ENCODE data around the gene LDLRAD3.
"Not testable (repeated sequence)": the region's sequence is repeated elsewhere in the genome, so short reads cannot be mapped to it uniquely, and the experiment has no call there.

The LDLRAD3 gene

GRCh38 chr11:36041988-36042611 lies 98.2 kb downstream of the LDLRAD3 start:
- Histone ChIP-seq H3K9me3 (ENCODE audit: insufficient read depth, low read depth, low read length) (no peaks in the 10 kb centered on the region), H3K4me3 (ENCODE audit: low read length) (no peak overlapping the region), H3K9ac (ENCODE audit: low read depth, low read length) (no peak overlapping the region; the same call in 1 of the 2 replicates), H3K4me1 (ENCODE audit: insufficient read depth, low read length) (peaks cover 4% of the 10 kb centered on the region; the same call in 1 of the 2 replicates), H3K27ac (ENCODE audit: low read length) (no peak overlapping the region), H3K27me3 (ENCODE audit: insufficient read depth, low read length) (no peaks in the 10 kb centered on the region), H3K36me3 (ENCODE audit: insufficient read depth, low read depth, low read length) (no peaks in the 10 kb centered on the region)

- H3K4me3 ChIP-seq (ENCODE audit: low read length), result no peak overlapping the region
- H3K27me3 ChIP-seq (ENCODE audit: insufficient read depth, low read length), result no peaks in the 10 kb centered on the region
- no peaks in the 10 kb centered on the region for H3K9me3 ChIP-seq (ENCODE audit: insufficient read depth, low read depth, low read length)
- no peaks in the 10 kb centered on the region for H3K36me3 ChIP-seq (ENCODE audit: insufficient read depth, low read depth, low read length)
- H3K4me1 ChIP-seq (ENCODE audit: insufficient read depth, low read length), result peaks cover 13% of the 10 kb centered on the region; the same call in 1 of the 2 replicates
- H3K9ac ChIP-seq (ENCODE audit: low read depth, low read length), result no peak overlapping the region
- H3K27ac ChIP-seq (ENCODE audit: low read length), result no peak overlapping the region
Measured at GRCh38 chr11:36044636-36045035, 100.8 kb downstream of the LDLRAD3 start.

DNA sequence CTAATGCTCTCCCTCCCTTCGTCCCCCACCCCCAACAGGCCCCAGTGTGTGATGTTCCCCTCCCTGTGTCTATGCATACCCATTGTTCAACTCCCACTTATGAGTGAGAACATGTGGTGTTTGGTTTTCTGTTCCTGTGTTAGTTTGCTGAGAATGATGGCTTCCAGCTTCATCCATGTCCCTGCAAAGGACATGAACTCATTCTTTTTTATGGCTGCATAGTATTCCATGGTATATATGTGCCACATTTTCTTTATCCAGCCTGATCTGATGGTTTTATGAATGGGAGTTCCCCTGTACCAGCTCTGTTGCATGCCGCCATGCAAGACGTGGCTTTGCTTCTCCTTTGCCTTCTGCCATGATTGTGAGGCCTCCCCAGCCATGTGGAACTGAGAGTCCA lies 102.1 kb downstream of the LDLRAD3 start:
- not testable (repeated sequence) for H3K27ac ChIP-seq (ENCODE audit: low read length); H3K36me3 ChIP-seq (ENCODE audit: insufficient read depth, low read depth, low read length)
- H3K4me1 ChIP-seq (ENCODE audit: insufficient read depth, low read length), result peaks cover 13% of the 10 kb centered on the region; the same call in 1 of the 2 replicates

GRCh38 chr11:36046932-36047331 lies 103.1 kb downstream of the LDLRAD3 start:
- Histone ChIP-seq H3K36me3 (ENCODE audit: insufficient read depth, low read depth, low read length) (no peaks in the 10 kb centered on the region), H3K4me1 (ENCODE audit: insufficient read depth, low read length) (peaks cover 19% of the 10 kb centered on the region), H3K4me3 (ENCODE audit: low read length) (no peak overlapping the region), H3K9ac (ENCODE audit: low read depth, low read length) (no peak overlapping the region), H3K27me3 (ENCODE audit: insufficient read depth, low read length) (no peaks in the 10 kb centered on the region), H3K9me3 (ENCODE audit: insufficient read depth, low read depth, low read length) (no peaks in the 10 kb centered on the region), H3K27ac (ENCODE audit: low read length) (no peak overlapping the region)

More for the DNA sequence above, 102.1 kb downstream of the LDLRAD3 start:
- not testable (repeated sequence) for H3K9ac ChIP-seq (ENCODE audit: low read depth, low read length); H3K27me3 ChIP-seq (ENCODE audit: insufficient read depth, low read length); H3K4me3 ChIP-seq (ENCODE audit: low read length); H3K9me3 ChIP-seq (ENCODE audit: insufficient read depth, low read depth, low read length)

- H3K9me3 ChIP-seq (ENCODE audit: insufficient read depth, low read depth, low read length), result no peaks in the 10 kb centered on the region
- no peak overlapping the region for H3K4me3 ChIP-seq (ENCODE audit: low read length)
- no peaks in the 10 kb centered on the region for H3K27me3 ChIP-seq (ENCODE audit: insufficient read depth, low read length)
- H3K4me1 ChIP-seq (ENCODE audit: insufficient read depth, low read length), result peaks cover 20% of the 10 kb centered on the region
- H3K27ac ChIP-seq (ENCODE audit: low read length), result no peak overlapping the region
- H3K9ac ChIP-seq (ENCODE audit: low read depth, low read length), result no peak overlapping the region
- H3K36me3 ChIP-seq (ENCODE audit: insufficient read depth, low read depth, low read length), result no peaks in the 10 kb centered on the region
Measured at GRCh38 chr11:36047344-36047743, 103.5 kb downstream of the LDLRAD3 start.

- no peaks in the 10 kb centered on the region for H3K36me3 ChIP-seq (ENCODE audit: insufficient read depth, low read depth, low read length)
- peaks cover 19% of the 10 kb centered on the region for H3K4me1 ChIP-seq (ENCODE audit: insufficient read depth, low read length)
- no peak overlapping the region for H3K9ac ChIP-seq (ENCODE audit: low read depth, low read length)
- no peak overlapping the region for H3K4me3 ChIP-seq (ENCODE audit: low read length)
- no peaks in the 10 kb centered on the region for H3K27me3 ChIP-seq (ENCODE audit: insufficient read depth, low read length)
- H3K9me3 ChIP-seq (ENCODE audit: insufficient read depth, low read depth, low read length), result no peaks in the 10 kb centered on the region
- H3K27ac ChIP-seq (ENCODE audit: low read length), result no peak overlapping the region
Measured at GRCh38 chr11:36048496-36049247, 104.8 kb downstream of the LDLRAD3 start.

GRCh38 chr11:36051235-36052144 lies 107.6 kb downstream of the LDLRAD3 start:
- H3K27me3 ChIP-seq (ENCODE audit: insufficient read depth, low read length), result no peaks in the 10 kb centered on the region
- H3K4me3 ChIP-seq (ENCODE audit: low read length), result no peak overlapping the region
- H3K4me1 ChIP-seq (ENCODE audit: insufficient read depth, low read length), result peaks cover 19% of the 10 kb centered on the region
- H3K36me3 ChIP-seq (ENCODE audit: insufficient read depth, low read depth, low read length), result no peaks in the 10 kb centered on the region
- no peaks in the 10 kb centered on the region for H3K9me3 ChIP-seq (ENCODE audit: insufficient read depth, low read depth, low read length)
- no peak overlapping the region for H3K27ac ChIP-seq (ENCODE audit: low read length)
- no peak overlapping the region for H3K9ac ChIP-seq (ENCODE audit: low read depth, low read length)

DNA sequence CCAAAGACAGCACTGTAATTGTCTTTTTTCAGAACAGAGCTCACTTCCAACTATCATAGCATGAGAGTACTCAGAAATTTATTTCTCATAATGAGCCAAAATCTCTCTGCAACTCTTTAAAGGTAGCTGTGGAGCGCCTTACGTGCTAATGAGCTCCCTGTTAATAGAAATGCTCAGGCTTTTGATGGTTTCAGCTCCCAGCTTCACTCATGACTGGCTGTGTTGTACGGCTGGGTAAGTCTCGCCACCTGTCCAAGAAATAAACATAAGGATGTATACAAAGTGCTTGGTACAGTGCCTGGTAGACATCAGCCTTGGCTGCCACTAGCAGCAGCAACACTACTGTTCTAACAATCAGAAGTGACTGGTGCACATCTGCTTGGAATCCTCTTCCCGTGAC lies 109.4 kb downstream of the LDLRAD3 start:
- no peaks in the 10 kb centered on the region for H3K27me3 ChIP-seq (ENCODE audit: insufficient read depth, low read length)
- H3K9me3 ChIP-seq (ENCODE audit: insufficient read depth, low read depth, low read length), result no peaks in the 10 kb centered on the region
- H3K27ac ChIP-seq (ENCODE audit: low read length), result no peak overlapping the region
- no peak overlapping the region for H3K4me3 ChIP-seq (ENCODE audit: low read length)
- no peak overlapping the region for H3K9ac ChIP-seq (ENCODE audit: low read depth, low read length)
- H3K4me1 ChIP-seq (ENCODE audit: insufficient read depth, low read length), result peaks cover 23% of the 10 kb centered on the region
- H3K36me3 ChIP-seq (ENCODE audit: insufficient read depth, low read depth, low read length), result no peaks in the 10 kb centered on the region

GRCh38 chr11:36053862-36054261 lies 110.0 kb downstream of the LDLRAD3 start:
- no peak overlapping the region for H3K9ac ChIP-seq (ENCODE audit: low read depth, low read length)
- H3K4me3 ChIP-seq (ENCODE audit: low read length), result no peak overlapping the region
- no peaks in the 10 kb centered on the region for H3K27me3 ChIP-seq (ENCODE audit: insufficient read depth, low read length)
- H3K27ac ChIP-seq (ENCODE audit: low read length), result no peak overlapping the region
- no peaks in the 10 kb centered on the region for H3K36me3 ChIP-seq (ENCODE audit: insufficient read depth, low read depth, low read length)
- peaks cover 19% of the 10 kb centered on the region for H3K4me1 ChIP-seq (ENCODE audit: insufficient read depth, low read length)
- H3K9me3 ChIP-seq (ENCODE audit: insufficient read depth, low read depth, low read length), result no peaks in the 10 kb centered on the region

DNA sequence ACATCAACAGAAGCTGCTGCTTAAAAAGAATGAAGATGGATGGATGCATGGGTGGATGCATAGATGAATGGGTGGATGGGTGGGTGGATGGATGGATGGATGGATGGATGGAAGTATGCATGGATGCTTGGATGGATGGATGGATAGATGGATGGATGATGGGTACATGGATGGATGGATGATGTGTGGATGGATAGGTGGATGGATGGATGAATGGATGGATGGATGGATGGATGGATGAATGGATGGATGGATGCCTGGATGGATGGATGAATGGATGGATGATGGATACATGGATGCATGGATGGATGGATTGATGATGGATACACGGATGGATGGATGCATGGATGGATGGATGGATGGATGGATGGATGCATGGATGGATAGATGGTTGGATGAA lies 110.8 kb downstream of the LDLRAD3 start:
- peaks cover 14% of the 10 kb centered on the region for H3K4me1 ChIP-seq (ENCODE audit: insufficient read depth, low read length)
- no peak overlapping the region for H3K27ac ChIP-seq (ENCODE audit: low read length)
- no peaks in the 10 kb centered on the region for H3K36me3 ChIP-seq (ENCODE audit: insufficient read depth, low read depth, low read length)
- no peak overlapping the region for H3K9ac ChIP-seq (ENCODE audit: low read depth, low read length)
- H3K27me3 ChIP-seq (ENCODE audit: insufficient read depth, low read length), result no peaks in the 10 kb centered on the region
- no peaks in the 10 kb centered on the region for H3K9me3 ChIP-seq (ENCODE audit: insufficient read depth, low read depth, low read length)
- no peak overlapping the region for H3K4me3 ChIP-seq (ENCODE audit: low read length)

DNA sequence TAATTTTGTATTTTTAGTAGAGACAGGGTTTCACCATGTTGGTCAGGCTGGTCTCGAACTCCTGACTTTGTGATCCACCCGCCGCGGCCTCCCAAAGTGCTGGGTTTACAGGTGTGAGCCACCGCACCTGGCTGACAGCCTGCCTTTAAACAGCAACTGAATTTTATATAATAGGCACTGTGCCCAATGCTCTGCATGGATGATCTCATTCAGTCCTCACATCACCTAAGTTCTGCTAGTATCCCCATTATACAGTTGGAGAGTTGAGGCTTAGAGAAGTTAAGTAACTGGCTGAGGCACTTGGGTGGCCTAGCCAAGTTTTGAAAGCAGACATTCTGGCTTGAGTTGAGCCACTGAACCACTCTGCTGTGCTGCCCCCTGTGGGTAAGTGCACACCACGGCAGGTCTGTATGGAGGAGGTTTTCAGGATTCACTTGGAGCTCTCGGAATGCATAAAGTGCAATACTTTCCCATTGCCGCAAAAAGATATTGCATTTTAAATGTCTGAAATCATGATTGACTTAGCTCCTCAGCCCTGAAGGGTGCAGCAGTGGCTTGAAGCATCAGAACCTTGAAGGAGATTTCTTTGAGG lies 112.4 kb downstream of the LDLRAD3 start:
- Histone ChIP-seq H3K36me3 (ENCODE audit: insufficient read depth, low read depth, low read length) (no peaks in the 10 kb centered on the region), H3K27me3 (ENCODE audit: insufficient read depth, low read length) (no peaks in the 10 kb centered on the region), H3K4me3 (ENCODE audit: low read length) (no peak overlapping the region), H3K4me1 (ENCODE audit: insufficient read depth, low read length) (peaks cover 14% of the 10 kb centered on the region), H3K9me3 (ENCODE audit: insufficient read depth, low read depth, low read length) (no peaks in the 10 kb centered on the region), H3K9ac (ENCODE audit: low read depth, low read length) (peak overlapping the region; percentile 21; the same call in 1 of the 2 replicates), H3K27ac (ENCODE audit: low read length) (no peak overlapping the region)

Measured in iPS-20b (cell line).